ENCODE results near the gene LIG1.

LIG1 gene

GRCh38 chr19:48169939-48170803 is at the start of gene LIG1, which contains the start of gene ZSWIM9:
LIG1 (minus strand) TSS chr19:48170344; CDS start chr19:48165566, 4,778 bp downstream.
ZSWIM9 (plus strand) TSS chr19:48170680; CDS start chr19:48171803, 1,123 bp downstream.
- peak; percentile 95 to 98 for DNase-seq (ENCODE audit: low read depth in 2 of 2)
- peak within 1 kb of the TSS; percentile 88 to 91 for H3K4me3 ChIP-seq (replicated peaks in 1 of 2; ENCODE audit: low read depth in 2 of 2, low read length in 2 of 2)
- no peak for TF ChIP-seq CTCF (IDR thresholded peaks at IDR 0.05; ENCODE audit: low read depth, low read length)

GRCh38 chr19:48218997-48219396 is 48.9 kb upstream of the LIG1 start:
- no peak for TF ChIP-seq CTCF (IDR thresholded peaks at IDR 0.05; ENCODE audit: low read depth, low read length)
- no peak overlapping the region for H3K4me3 ChIP-seq (replicated peaks in 1 of 2; ENCODE audit: low read depth in 2 of 2, low read length in 2 of 2)
- DNase-seq (ENCODE audit: low read depth in 2 of 2) = peak; percentile 58 to 61

GRCh38 chr19:48216933-48217332 is 46.8 kb upstream of the LIG1 start:
- TF ChIP-seq CTCF (IDR thresholded peaks at IDR 0.05; ENCODE audit: low read depth, low read length) = no peak
- no peak overlapping the region for H3K4me3 ChIP-seq (replicated peaks in 1 of 2; ENCODE audit: low read depth in 2 of 2, low read length in 2 of 2)
- no peak for DNase-seq (ENCODE audit: low read depth in 2 of 2)

GRCh38 chr19:48213959-48214358 is 43.8 kb upstream of the LIG1 start:
- TF ChIP-seq CTCF (IDR thresholded peaks at IDR 0.05; ENCODE audit: low read depth, low read length) = no peak
- no peak for DNase-seq (ENCODE audit: low read depth in 2 of 2)
- no peak overlapping the region for H3K4me3 ChIP-seq (replicated peaks in 1 of 2; ENCODE audit: low read depth in 2 of 2, low read length in 2 of 2)

- H3K4me3 ChIP-seq (replicated peaks in 1 of 2; ENCODE audit: low read depth in 2 of 2, low read length in 2 of 2) = no peak overlapping the region
- no peak for TF ChIP-seq CTCF (IDR thresholded peaks at IDR 0.05; ENCODE audit: low read depth, low read length)
- no peak for DNase-seq (ENCODE audit: low read depth in 2 of 2)
Observed at GRCh38 chr19:48210005-48210404, 39.9 kb upstream of the LIG1 start.

GRCh38 chr19:48206397-48207093 is 36.4 kb upstream of the LIG1 start:
- DNase-seq (ENCODE audit: low read depth in 2 of 2) = peak in 1 of 2 donors; percentile 32
- no peak overlapping the region for H3K4me3 ChIP-seq (replicated peaks in 1 of 2; ENCODE audit: low read depth in 2 of 2, low read length in 2 of 2)
- TF ChIP-seq CTCF (IDR thresholded peaks at IDR 0.05; ENCODE audit: low read depth, low read length) = no peak
